K562 (cell line): ENCODE results near the gene SLC7A8. TPM values are rescaled to one million over a fixed set of nuclear protein-coding genes. Genes with fewer than 3 reads are reported as not detected.

Experiments used
- CBX2 ChIP-seq: fragments of 200-600 bp; sonication (generic); IDR thresholded peaks from one replicate; pipeline ENCODE4 v1.6.1; 2012; ENCODE audit warnings: mild to moderate bottlenecking, low read length, inconsistent platforms; ENCODE audit not compliant: insufficient read depth, poor library complexity, severe bottlenecking
- CC2D1A ChIP-seq: fragments of 450-650 bp; IDR thresholded peaks from 2 replicates; pipeline ENCODE4 v1.6.1; 2017; ENCODE audit warnings: mild to moderate bottlenecking
- ETV1 ChIP-seq: fragments of 450-650 bp; conservative IDR thresholded peaks from 2 replicates; pipeline ENCODE4 v1.6.1; 2016; ENCODE audit warnings: missing genetic modification characterization, control low read depth, low read depth, missing compliant biosample characterization
- HDAC1 ChIP-seq, 2 experiments: fragments of 450-650 bp; IDR thresholded peaks; 2 replicates each; pipeline ENCODE4 v1.6.1; 2016 to 2017; ENCODE audit warnings: inconsistent platforms in 1 of 2, mild to moderate bottlenecking in 1 of 2, moderate library complexity in 1 of 2
- HDAC3 ChIP-seq: fragments of 450-650 bp; IDR thresholded peaks from 2 replicates; pipeline ENCODE4 v1.6.1; 2018; ENCODE audit warnings: borderline replicate concordance, mild to moderate bottlenecking, moderate library complexity; ENCODE audit not compliant: partially characterized antibody
- HMGN3 ChIP-seq: IDR thresholded peaks from 2 replicates; pipeline ENCODE4 v1.6.1; 2011; ENCODE audit warnings: borderline replicate concordance, low read depth, mild to moderate bottlenecking, mixed read lengths, low read length; ENCODE audit not compliant: insufficient read length; ENCODE audit errors: extremely low read depth
- HNRNPLL ChIP-seq: fragments of 200-400 bp; formaldehyde crosslinking; IDR thresholded peaks from 2 replicates; pipeline ENCODE4 v1.6.1; 2017; ENCODE audit warnings: low read length, low read depth, mild to moderate bottlenecking; ENCODE audit not compliant: poor library complexity, severe bottlenecking
- KDM1A ChIP-seq, 2 experiments: fragments of 450-650 bp; IDR thresholded peaks; 2 replicates each; pipeline ENCODE4 v1.6.1; 2016; ENCODE audit warnings: mild to moderate bottlenecking in 2 of 2
- LCOR ChIP-seq: sonication (generic); formaldehyde crosslinking; IDR thresholded peaks from 2 replicates; pipeline ENCODE4 v1.8.0; 2022; ENCODE audit warnings: mild to moderate bottlenecking, missing genetic modification reagents
- LEF1 ChIP-seq: fragments of 450-650 bp; IDR thresholded peaks from 2 replicates; pipeline ENCODE4 v1.6.1; 2016; ENCODE audit warnings: mild to moderate bottlenecking
- NBN ChIP-seq: fragments of 450-650 bp; IDR thresholded peaks from 2 replicates; pipeline ENCODE4 v1.6.1; 2016; ENCODE audit warnings: low read depth, mild to moderate bottlenecking
- PHF8 ChIP-seq: fragments of 200-600 bp; sonication (generic); IDR thresholded peaks from 2 replicates; pipeline ENCODE4 v1.6.1; 2012; ENCODE audit warnings: mixed run types, mild to moderate bottlenecking, inconsistent platforms, low read length, moderate library complexity, borderline replicate concordance
- TEAD1 ChIP-seq, 2 experiments: fragments of 450-650 bp in 1 of 2; sonication (generic) in 1 of 2; formaldehyde crosslinking; IDR thresholded peaks; 2 replicates each; pipeline versions ENCODE4 v1.4.0 to v1.8.0; 2020 to 2022; ENCODE audit warnings: mild to moderate bottlenecking in 2 of 2, missing genetic modification reagents in 1 of 2
- U2AF2 ChIP-seq: fragments of 200-400 bp; formaldehyde crosslinking; optimal IDR thresholded peaks from 2 replicates; pipeline ENCODE3; 2017; ENCODE audit warnings: low read depth, mild to moderate bottlenecking, low read length
- WHSC1 ChIP-seq: IDR thresholded peaks from one replicate; pipeline ENCODE4 v1.6.1; 2012; ENCODE audit warnings: low read length, control low read depth, inconsistent platforms
- ZNF133 ChIP-seq: fragments of 250-450 bp; sonication (Bioruptor Pico); IDR thresholded peaks from 2 replicates; pipeline ENCODE4 v1.4.0; 2020; ENCODE audit warnings: mild to moderate bottlenecking
- ZNF24 ChIP-seq: fragments of 450-650 bp; IDR thresholded peaks from 2 replicates; pipeline ENCODE4 v1.6.1; 2016
- ZNF57 ChIP-seq: fragments of 450-650 bp; formaldehyde crosslinking; IDR thresholded peaks from 2 replicates; pipeline ENCODE4 v1.4.0; 2020; ENCODE audit warnings: mild to moderate bottlenecking, moderate library complexity
- ZNF75A ChIP-seq: fragments of 450-650 bp; formaldehyde crosslinking; IDR thresholded peaks from 2 replicates; pipeline ENCODE4 v1.4.0; 2020; ENCODE audit warnings: mild to moderate bottlenecking
- ZSCAN29 ChIP-seq: fragments of 450-650 bp; IDR thresholded peaks from 2 replicates; pipeline ENCODE4 v1.6.1; 2017
- polyA plus RNA-seq, 8 experiments: library from polyadenylated mRNA; depleted of rRNA in 4 of 8; stranded (reverse) in 5 of 8; unstranded in 3 of 8; fragments of >200 nt; fragmentation: Nextera tagmentation in 2 of 8; fragmentation: Illumina TruSeq in 1 of 8; extraction: Ambion mirVana in 2 of 8; extraction: Trizol in 1 of 8; gene quantifications; 2 replicates each; pipeline versions ENCODE4 v1.2.1 to v1.2.3, GENCODE V29; 2011 to 2014; ENCODE audit warnings: inconsistent platforms in 1 of 8, missing spikeins in 1 of 8
- total RNA-seq, 7 experiments: library from RNA; depleted of rRNA in 6 of 7; stranded (reverse); fragments of >200 nt in 6 of 7; fragmentation: Illumina TruSeq in 2 of 7; extraction: Trizol in 2 of 7; gene quantifications; 2 replicates each; pipeline versions ENCODE4 v1.2.1 to v1.2.3, GENCODE V29; 2011 to 2021; ENCODE audit warnings: low replicate concordance in 1 of 7
- TF ChIP-seq, protein P1 (sequence below): sonication (generic); formaldehyde crosslinking; IDR thresholded peaks from 2 replicates; pipeline ENCODE4 v1.8.0; 2022; ENCODE audit warnings: missing genetic modification reagents, mild to moderate bottlenecking, moderate library complexity, borderline replicate concordance
- TF ChIP-seq, protein P2 (sequence below): fragments of 250-450 bp; sonication (Bioruptor Pico); IDR thresholded peaks from 2 replicates; pipeline ENCODE4 v1.5.0; 2021; ENCODE audit warnings: mild to moderate bottlenecking, borderline replicate concordance
- TF ChIP-seq, protein P3 (sequence below): sonication (generic); formaldehyde crosslinking; IDR thresholded peaks from 2 replicates; pipeline ENCODE4 v1.8.1; 2023; ENCODE audit warnings: mild to moderate bottlenecking, missing genetic modification reagents

Gene SLC7A8
- total and polyA plus RNA-seq, 9 of the 15 experiments (the other 6 are each of a cell fraction or from before 2014, with no cell fraction given) = 2.0 to 33.0 (median 6.0) TPM

DNA sequence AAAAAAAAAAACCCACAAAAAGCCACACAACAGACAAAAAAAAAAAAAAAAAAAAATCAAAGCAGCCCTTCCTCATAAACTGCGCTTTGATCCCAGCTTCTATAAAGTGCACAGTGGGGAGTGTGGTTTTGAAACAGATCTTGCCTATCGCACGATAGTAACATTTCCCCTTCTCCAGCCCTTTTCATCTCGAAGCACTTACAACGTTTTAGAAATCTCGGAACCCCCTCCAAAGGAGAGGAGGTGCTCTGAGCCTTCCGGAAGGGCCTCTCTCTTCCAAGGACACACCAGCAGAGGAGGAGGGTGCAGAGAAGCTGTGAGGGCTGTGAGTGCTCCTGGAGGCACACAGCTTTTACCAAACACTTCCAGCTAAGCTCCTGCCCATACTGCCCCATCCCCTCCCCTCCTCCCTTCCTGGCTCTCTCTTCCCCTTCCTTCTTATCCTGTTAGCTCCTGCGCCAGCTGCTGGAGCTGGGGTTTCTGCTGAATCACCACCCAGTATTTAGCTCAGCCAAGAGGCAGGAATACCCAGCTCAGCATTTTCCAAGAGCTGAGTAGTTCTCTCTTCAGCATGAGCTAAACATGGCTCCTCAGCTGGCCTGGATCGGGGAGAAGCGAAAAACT, 28.4 kb downstream of the SLC7A8 start (continued):
- TF ChIP-seq LEF1 (no peak), HDAC3 (no peak), KDM1A (IDR thresholded peaks at IDR 0.05) (peak; percentile 39 to 51; a peak in 2 of 4 replicates), TEAD1 (CRISPR knock-in tag; IDR thresholded peaks at IDR 0.05) (no peak), ZNF24 (no peak), HMGN3 (no peak), WHSC1 (no peak), U2AF2 (no peak), ZSCAN29 (no peak), CC2D1A (no peak), CBX2 (no peak), PHF8 (peak; percentile 19; the same call in 1 of the 2 replicates), ZNF57 (no peak), ZNF133 (no peak), ZNF75A (CRISPR knock-in tag) (no peak), HDAC1 (IDR thresholded peaks at IDR 0.05) (peak in 1 of 2 experiments; percentile 54; a peak in 2 of 4 replicates), NBN (0 out of 2 replicates have a peak, but pooled peaks have one; percentile 34), ETV1 (tag) (peak; percentile 74), HNRNPLL (no peak), LCOR (no peak)
- TF ChIP-seq, protein P1, sequence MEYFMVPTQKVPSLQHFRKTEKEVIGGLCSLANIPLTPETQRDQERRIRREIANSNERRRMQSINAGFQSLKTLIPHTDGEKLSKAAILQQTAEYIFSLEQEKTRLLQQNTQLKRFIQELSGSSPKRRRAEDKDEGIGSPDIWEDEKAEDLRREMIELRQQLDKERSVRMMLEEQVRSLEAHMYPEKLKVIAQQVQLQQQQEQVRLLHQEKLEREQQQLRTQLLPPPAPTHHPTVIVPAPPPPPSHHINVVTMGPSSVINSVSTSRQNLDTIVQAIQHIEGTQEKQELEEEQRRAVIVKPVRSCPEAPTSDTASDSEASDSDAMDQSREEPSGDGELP (CRISPR knock-in tag) = peak; percentile 80
- TF ChIP-seq, protein P2, sequence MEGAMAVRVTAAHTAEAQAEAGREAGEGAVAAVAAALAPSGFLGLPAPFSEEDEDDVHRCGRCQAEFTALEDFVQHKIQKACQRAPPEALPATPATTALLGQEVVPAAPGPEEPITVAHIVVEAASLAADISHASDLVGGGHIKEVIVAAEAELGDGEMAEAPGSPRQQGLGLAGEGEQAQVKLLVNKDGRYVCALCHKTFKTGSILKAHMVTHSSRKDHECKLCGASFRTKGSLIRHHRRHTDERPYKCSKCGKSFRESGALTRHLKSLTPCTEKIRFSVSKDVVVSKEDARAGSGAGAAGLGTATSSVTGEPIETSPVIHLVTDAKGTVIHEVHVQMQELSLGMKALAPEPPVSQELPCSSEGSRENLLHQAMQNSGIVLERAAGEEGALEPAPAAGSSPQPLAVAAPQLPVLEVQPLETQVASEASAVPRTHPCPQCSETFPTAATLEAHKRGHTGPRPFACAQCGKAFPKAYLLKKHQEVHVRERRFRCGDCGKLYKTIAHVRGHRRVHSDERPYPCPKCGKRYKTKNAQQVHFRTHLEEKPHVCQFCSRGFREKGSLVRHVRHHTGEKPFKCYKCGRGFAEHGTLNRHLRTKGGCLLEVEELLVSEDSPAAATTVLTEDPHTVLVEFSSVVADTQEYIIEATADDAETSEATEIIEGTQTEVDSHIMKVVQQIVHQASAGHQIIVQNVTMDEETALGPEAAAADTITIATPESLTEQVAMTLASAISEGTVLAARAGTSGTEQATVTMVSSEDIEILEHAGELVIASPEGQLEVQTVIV (CRISPR knock-in tag) = no peak
- TF ChIP-seq, protein P3, sequence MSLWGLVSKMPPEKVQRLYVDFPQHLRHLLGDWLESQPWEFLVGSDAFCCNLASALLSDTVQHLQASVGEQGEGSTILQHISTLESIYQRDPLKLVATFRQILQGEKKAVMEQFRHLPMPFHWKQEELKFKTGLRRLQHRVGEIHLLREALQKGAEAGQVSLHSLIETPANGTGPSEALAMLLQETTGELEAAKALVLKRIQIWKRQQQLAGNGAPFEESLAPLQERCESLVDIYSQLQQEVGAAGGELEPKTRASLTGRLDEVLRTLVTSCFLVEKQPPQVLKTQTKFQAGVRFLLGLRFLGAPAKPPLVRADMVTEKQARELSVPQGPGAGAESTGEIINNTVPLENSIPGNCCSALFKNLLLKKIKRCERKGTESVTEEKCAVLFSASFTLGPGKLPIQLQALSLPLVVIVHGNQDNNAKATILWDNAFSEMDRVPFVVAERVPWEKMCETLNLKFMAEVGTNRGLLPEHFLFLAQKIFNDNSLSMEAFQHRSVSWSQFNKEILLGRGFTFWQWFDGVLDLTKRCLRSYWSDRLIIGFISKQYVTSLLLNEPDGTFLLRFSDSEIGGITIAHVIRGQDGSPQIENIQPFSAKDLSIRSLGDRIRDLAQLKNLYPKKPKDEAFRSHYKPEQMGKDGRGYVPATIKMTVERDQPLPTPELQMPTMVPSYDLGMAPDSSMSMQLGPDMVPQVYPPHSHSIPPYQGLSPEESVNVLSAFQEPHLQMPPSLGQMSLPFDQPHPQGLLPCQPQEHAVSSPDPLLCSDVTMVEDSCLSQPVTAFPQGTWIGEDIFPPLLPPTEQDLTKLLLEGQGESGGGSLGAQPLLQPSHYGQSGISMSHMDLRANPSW = no peak
